NCI-H1417 treated with DMSO at 0.1 percent for 48 hours (cell line): ENCODE results near the gene ABCB1.

ENCODE experiments used
- DNase-seq: peaks from one replicate; lab custom pipeline; 2025; lab: John Stamatoyannopoulos, UW

ABCB1 gene

GRCh38 chr7:87600130-87601124, at the start of gene ABCB1:
TSS of gene ABCB1 (minus strand) at chr7:87600884. CDS start at chr7:87600184, 700 bp downstream.
- no peak for DNase-seq

- no peak for DNase-seq
Observed at GRCh38 chr7:87648316-87648715, 47.6 kb upstream of the ABCB1 start.

GRCh38 chr7:87645446-87645845, 44.8 kb upstream of the ABCB1 start:
- no peak for DNase-seq

- no peak for DNase-seq
Observed at GRCh38 chr7:87635921-87636320, 35.2 kb upstream of the ABCB1 start.

GRCh38 chr7:87628780-87629569, 28.3 kb upstream of the ABCB1 start:
- DNase-seq, result peak; percentile 8

- DNase-seq, result no peak
Observed at GRCh38 chr7:87627634-87627994, 26.9 kb upstream of the ABCB1 start.

GRCh38 chr7:87625101-87625500, 24.4 kb upstream of the ABCB1 start:
- DNase-seq, result no peak

- no peak for DNase-seq
Observed at GRCh38 chr7:87624628-87625027, 23.9 kb upstream of the ABCB1 start.

GRCh38 chr7:87615197-87615596, 14.5 kb upstream of the ABCB1 start:
- DNase-seq, result no peak

- no peak for DNase-seq
Observed at GRCh38 chr7:87609916-87610315, 9.2 kb upstream of the ABCB1 start.

- DNase-seq, result no peak
Observed at GRCh38 chr7:87608431-87608830, 7.7 kb upstream of the ABCB1 start.

GRCh38 chr7:87604264-87604663, 3.6 kb upstream of the ABCB1 start:
- no peak for DNase-seq

- no peak for DNase-seq
Observed at GRCh38 chr7:87599336-87599735, 1.3 kb downstream of the ABCB1 start.

GRCh38 chr7:87598234-87599009, 2.3 kb downstream of the ABCB1 start:
- no peak for DNase-seq

- no peak for DNase-seq
Observed at GRCh38 chr7:87596696-87597095, 4.0 kb downstream of the ABCB1 start.

GRCh38 chr7:87596136-87596535, 4.5 kb downstream of the ABCB1 start:
- no peak for DNase-seq

- DNase-seq, result no peak
Observed at GRCh38 chr7:87592300-87592699, 8.4 kb downstream of the ABCB1 start.

- DNase-seq, result no peak
Observed at GRCh38 chr7:87591211-87591610, 9.5 kb downstream of the ABCB1 start.

- no peak for DNase-seq
Observed at GRCh38 chr7:87590578-87590977, 10.1 kb downstream of the ABCB1 start.

GRCh38 chr7:87589631-87590030, 11.1 kb downstream of the ABCB1 start:
- DNase-seq, result no peak

GRCh38 chr7:87581723-87582122, 19.0 kb downstream of the ABCB1 start:
- DNase-seq, result no peak

GRCh38 chr7:87580636-87581035, 20.0 kb downstream of the ABCB1 start:
- no peak for DNase-seq
